ENCODE results near the gene HES5.
"Not testable (repeated sequence)": the region's sequence is repeated elsewhere in the genome, so short reads cannot be mapped to it uniquely, and the experiment has no call there.

DNA sequence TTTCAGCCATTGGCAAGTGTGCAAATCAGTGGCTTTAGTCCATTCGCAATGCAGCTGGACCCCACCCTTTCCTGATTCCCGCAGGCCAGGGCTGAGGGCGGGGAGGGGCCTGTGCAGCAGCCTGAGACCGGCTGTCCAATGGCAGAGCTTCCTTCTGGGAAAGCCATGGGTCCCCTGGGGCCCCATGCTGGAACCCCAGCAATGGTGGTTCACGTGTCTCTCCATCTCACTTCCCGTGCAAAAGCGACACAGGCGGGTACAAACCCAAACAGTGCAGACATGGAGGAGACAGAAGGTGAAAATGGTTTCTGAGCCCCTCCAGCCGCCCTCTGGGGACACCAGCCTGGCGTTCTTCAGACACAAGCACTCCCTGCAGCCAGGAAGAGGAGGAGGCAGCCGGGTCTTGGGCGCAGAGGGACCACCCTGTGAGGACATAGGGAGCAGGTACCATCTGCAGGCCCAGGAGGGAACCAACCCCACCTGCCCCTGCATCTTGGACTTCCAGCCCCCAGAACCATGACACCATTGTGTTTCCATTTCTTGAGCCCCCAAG is 20.3 kb upstream of the HES5 start:
- TF ChIP-seq, protein P1, sequence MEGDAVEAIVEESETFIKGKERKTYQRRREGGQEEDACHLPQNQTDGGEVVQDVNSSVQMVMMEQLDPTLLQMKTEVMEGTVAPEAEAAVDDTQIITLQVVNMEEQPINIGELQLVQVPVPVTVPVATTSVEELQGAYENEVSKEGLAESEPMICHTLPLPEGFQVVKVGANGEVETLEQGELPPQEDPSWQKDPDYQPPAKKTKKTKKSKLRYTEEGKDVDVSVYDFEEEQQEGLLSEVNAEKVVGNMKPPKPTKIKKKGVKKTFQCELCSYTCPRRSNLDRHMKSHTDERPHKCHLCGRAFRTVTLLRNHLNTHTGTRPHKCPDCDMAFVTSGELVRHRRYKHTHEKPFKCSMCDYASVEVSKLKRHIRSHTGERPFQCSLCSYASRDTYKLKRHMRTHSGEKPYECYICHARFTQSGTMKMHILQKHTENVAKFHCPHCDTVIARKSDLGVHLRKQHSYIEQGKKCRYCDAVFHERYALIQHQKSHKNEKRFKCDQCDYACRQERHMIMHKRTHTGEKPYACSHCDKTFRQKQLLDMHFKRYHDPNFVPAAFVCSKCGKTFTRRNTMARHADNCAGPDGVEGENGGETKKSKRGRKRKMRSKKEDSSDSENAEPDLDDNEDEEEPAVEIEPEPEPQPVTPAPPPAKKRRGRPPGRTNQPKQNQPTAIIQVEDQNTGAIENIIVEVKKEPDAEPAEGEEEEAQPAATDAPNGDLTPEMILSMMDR (IDR thresholded peaks at IDR 0.05): not testable (repeated sequence)
- not testable (repeated sequence) for TF ChIP-seq GABPA (IDR thresholded peaks at IDR 0.05; ENCODE audit: low read depth); EP300 (IDR thresholded peaks at IDR 0.05; ENCODE audit: borderline replicate concordance in 1 of 2, low read depth in 1 of 2, low read length in 1 of 2); JUND (IDR thresholded peaks at IDR 0.05); TEAD4 (IDR thresholded peaks at IDR 0.05; ENCODE audit: borderline replicate concordance, insufficient read depth); NFIC (IDR thresholded peaks at IDR 0.05; ENCODE audit: borderline replicate concordance); YY1 (IDR thresholded peaks at IDR 0.05; ENCODE audit: low read depth)

Measured in SK-N-SH (cell line).